Ecto neural progenitor cell (in vitro differentiated cells): ENCODE measurements around the gene LGI2.

Experiments used
- DNase-seq: peaks from one replicate; pipeline ENCODE4 v3.0.0-alpha.2; 2018; ENCODE audit warnings: low spot score

Gene LGI2

GRCh38 chr4:24995346-24995919, 35.3 kb downstream of the LGI2 start:
- no peak for DNase-seq

- DNase-seq = no peak
These were observed 37.1 kb downstream of the LGI2 start for GRCh38 chr4:24993551-24994080.

GRCh38 chr4:24992968-24993367, 37.8 kb downstream of the LGI2 start:
- no peak for DNase-seq

GRCh38 chr4:24991015-24991414, 39.7 kb downstream of the LGI2 start:
- no peak for DNase-seq

DNA sequence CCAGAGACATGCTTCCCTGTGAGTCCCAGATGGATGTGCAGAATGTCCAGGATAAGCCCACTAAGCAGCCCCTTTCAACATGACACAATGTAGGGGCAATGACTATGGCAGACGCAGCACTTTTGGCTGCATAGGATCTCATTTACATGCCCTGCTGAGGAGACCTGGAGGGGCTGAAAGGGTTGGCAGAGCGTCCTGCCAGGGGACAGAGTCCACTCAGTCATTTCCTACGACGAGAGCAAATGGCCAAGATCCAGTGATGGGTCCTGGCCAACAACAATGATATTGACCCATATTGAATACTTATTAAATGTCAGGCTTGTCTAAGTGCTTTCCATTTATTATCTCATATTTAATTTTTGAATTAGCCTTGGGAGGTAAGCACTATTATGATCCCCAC, 41.4 kb downstream of the LGI2 start:
- DNase-seq = no peak

- peak; percentile 55 for DNase-seq
These were observed 42.0 kb downstream of the LGI2 start for GRCh38 chr4:24988776-24989175.

- DNase-seq = no peak
These were observed 45.9 kb downstream of the LGI2 start for GRCh38 chr4:24984602-24985532.

DNA sequence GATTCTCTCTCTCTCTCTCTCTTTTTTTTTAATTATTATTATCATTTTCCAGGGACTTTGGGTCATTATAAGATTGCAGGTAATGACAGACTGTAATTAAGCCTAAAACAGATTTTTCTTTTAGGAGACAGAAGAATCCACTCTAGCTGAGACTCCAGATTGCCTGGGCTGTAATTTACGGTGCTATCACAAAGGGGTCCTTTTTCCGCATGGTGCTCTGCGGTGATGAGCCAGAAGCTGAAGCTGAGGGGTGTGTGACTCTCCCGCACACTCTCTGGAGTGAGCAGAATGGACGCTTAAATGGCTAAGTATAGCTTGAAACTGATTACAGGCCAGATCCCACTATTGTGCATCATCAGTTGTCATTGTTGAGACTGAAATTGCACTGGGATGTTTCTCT, 50.0 kb downstream of the LGI2 start:
- DNase-seq = no peak

GRCh38 chr4:24980064-24980690, 50.6 kb downstream of the LGI2 start:
- peak; percentile 66 for DNase-seq

DNA sequence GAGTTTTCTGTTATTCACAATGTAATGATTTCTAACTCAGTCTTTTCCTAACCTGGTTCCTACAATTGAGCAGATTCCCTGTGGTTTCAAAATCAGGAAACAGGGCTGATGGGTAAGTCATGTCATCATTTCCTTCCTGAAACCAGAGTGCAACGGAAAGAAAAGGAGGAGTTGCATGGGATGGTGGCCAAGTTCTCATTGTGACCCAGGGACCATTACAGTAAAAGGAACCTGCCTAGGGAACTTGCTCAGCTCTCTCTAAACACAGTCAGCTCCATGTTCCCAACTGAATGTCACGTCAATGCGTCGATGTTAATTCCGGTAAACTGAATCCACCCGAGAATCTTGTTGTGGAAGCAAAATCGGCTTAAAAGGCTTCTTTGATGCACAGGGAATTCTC, 51.2 kb downstream of the LGI2 start:
- no peak for DNase-seq

DNA sequence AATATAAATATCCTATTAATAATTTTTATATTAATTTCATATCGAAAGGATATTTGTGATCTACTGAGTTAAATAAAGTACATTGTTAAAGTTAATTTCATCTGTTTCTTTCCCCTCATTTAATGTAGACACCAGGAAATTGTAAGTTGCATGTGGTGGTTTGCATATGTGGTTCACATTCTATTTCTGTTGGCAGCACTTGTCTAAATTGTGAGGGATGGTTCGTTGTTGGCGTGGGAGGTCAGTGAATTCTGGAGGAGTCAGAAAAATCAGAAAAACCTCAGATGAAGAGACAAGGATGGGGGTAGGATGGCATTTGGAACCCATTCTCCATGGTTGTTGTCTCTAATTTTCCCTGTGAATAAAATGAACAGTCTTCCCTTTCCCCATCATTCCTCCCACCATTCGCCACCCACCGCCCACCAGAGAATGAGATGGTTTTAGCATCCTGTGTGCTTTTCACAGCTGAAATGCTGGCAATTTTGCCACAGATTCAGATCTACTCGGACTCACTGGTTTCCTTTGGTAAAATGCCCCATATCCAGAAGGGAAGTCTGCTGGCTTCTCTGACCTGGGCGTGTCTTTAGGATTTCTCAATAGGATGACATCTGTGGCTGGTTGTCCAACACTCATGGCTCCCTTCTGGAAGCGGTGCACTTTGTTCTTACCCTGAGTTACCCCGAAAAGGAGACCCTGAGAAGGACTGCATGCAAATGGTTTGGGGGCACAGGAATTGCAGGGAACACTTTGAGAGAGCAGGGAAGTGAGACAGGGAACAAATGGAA, 52.3 kb downstream of the LGI2 start:
- no peak for DNase-seq

DNA sequence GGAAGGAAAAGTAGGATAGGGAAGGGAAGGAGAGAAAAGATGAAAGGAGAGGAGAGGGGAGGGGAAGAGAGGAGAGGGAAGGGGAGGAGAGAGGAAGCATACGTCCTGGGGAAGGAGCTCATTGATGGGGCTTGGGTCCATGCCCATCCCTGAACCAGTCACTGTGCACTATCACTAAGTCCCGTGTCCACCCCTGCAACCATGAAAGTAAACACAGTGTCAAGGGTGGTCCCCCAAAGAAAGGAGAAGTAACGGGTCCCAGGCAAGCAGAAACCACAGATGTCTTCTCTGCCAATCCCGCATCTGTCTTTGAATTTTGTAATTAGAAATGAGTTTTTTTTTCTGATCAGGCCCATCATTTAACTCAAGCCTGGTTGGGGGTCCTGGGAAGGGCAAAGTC, 55.2 kb downstream of the LGI2 start:
- DNase-seq = no peak

- no peak for DNase-seq
These were observed 56.8 kb downstream of the LGI2 start for GRCh38 chr4:24973747-24974601.

DNA sequence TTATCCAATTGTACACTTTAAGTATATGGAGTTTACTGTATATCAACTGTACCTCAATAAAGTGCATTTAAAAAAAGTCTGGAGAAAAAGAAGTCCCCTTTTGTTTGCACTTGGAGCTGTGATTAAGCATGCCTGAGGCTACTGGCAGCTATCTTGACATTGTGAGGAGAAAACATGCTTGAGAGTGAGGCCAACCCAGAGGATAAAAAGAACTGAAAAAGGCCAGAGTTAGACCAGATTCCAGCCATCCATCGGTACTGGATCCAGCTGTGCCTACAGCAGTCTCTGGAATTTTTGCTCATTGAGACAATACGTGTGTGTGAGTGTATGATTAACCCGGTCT, 57.4 kb downstream of the LGI2 start:
- DNase-seq = no peak

- DNase-seq = no peak
These were observed 59.6 kb downstream of the LGI2 start for GRCh38 chr4:24971192-24971591.

DNA sequence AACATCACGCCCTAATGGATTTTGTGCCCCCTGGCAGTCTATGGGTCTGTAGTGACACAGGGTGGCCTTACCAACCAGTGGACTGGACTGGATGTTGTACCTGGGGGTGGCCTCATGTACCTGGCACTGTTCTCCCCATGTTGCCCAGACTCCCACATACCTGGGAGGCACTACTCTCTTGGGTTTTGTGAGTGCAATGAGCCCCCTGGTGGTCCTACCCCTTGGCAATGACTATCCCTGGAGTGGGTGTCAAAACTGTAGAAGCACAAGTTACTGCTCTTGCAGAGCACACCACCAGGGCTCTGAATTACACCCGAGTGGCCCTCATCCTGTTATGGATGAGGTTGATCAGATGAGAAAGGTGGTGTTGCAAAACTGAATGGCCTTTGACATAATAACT, 60.1 kb downstream of the LGI2 start:
- no peak for DNase-seq

DNA sequence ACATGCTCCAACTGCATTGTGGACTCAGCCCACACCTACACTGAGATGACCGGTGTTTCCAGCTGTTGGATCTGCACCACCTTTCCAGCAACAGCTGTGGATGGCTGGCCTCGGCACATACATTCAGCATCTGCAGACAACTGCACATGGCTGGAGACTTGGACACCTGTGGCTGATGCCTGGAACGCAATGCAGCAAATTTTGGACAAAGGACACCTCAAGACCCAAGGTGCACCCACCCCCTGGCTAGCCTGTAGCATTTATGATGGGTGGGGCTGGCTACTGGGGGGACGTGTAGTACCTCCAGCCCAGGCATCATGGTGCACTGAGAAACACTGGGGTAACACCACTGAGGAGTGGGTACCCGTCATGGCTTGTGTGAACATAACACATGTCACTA, 60.6 kb downstream of the LGI2 start:
- no peak for DNase-seq

- DNase-seq = no peak
These were observed 61.3 kb downstream of the LGI2 start for GRCh38 chr4:24969486-24969885.

DNA sequence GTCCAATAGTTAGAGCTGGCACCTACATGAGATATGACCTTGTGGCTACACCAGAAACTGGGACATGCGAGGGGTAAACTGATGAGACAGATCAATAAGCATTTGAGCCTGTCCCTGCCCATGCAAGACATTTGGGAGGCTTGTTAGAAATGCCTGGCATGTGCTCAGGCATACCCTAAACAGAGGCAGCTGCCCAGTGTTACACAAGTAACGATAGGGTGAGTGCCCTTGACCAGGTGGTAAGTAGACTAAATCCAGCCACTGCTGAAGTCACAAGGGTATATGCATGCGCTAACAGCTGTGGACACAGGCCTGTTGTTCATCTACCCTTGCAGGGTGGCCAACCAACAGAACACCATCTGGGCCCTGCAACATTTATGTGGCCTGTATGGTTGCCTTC, 61.8 kb downstream of the LGI2 start:
- no peak for DNase-seq

- no peak for DNase-seq
These were observed 62.5 kb downstream of the LGI2 start for GRCh38 chr4:24968278-24968677.

GRCh38 chr4:24967346-24967745, 63.4 kb downstream of the LGI2 start:
- no peak for DNase-seq
